Measurements from ENCODE around the gene SCP2.
"Not testable (repeated sequence)": the region's sequence is repeated elsewhere in the genome, so short reads cannot be mapped to it uniquely, and the experiment has no call there.

Gene SCP2

DNA sequence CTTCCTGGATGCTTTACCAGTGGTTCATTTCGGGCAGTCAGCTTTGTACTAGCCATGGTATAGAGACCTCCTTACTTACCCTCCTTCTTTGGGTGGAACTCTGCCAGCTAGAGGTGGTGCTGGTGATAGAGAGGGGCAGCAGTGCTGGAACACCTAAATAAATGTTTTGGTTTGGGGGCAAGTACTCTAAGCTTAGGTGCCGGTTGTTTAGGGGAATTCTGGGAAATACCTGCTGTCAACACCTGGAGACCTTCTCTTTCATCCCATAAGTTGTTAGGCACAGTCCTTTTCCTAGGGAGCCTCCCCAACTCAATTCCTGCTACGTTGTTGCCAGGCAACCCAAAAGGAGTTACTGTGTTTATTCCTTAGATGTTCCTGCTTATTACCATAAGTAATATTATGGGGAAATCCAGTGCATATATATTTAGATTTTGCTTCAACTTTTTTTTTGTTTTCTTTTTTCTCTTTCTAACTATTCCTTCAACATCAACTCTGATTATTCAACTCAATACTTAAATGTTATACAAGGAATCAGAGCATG, 16.9 kb downstream of the SCP2 start:
- H3K4me1 ChIP-seq (ENCODE audit: control insufficient read depth in 1 of 2, insufficient read depth in 2 of 2, low read length in 2 of 2), result peaks cover 0 to 4% of the 10 kb centered on the region in 2 donors
- no peak overlapping the region for H3K27ac ChIP-seq (ENCODE audit: low read length)
- no peaks in the 10 kb centered on the region for H3K27me3 ChIP-seq (ENCODE audit: low read depth, low read length)
- peaks cover 3 to 4% of the 10 kb centered on the region in 2 donors for H3K36me3 ChIP-seq (ENCODE audit: control insufficient read depth in 1 of 2, insufficient read depth in 2 of 2, low read length in 2 of 2)
- H3K9me3 ChIP-seq (ENCODE audit: control insufficient read depth in 1 of 2, low read length in 2 of 2), result no peaks in the 10 kb centered on the region
- no peak overlapping the region for H3K4me3 ChIP-seq (ENCODE audit: low read depth in 1 of 2, low read length in 2 of 2)

DNA sequence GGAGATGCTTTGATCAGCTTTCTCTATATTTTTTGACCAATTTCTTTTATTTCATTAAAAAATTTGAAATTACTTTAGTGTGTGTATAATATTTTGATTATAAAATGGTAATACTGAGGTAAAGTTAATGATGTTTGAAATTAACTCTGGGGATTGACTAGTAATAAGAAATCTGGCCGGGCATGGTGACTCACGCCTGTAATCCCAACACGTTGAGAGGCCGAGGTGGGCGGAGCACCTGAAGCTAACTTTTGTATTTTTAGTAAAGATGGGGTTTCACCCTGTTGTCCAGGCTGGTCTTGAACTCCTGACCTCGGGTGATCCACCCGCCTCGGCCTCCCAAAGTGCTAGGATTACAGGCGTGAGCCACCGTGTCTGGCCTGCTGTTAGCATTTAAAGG, 17.5 kb downstream of the SCP2 start:
- no peaks in the 10 kb centered on the region for H3K9me3 ChIP-seq (ENCODE audit: control insufficient read depth in 1 of 2, low read length in 2 of 2)

GRCh38 chr1:52947490-52947889, 20.4 kb downstream of the SCP2 start:
- Histone ChIP-seq H3K4me3 (ENCODE audit: low read depth in 1 of 2, low read length in 2 of 2) (no peak overlapping the region), H3K36me3 (ENCODE audit: control insufficient read depth in 1 of 2, insufficient read depth in 2 of 2, low read length in 2 of 2) (peaks cover 0 to 12% of the 10 kb centered on the region in 2 donors), H3K27me3 (ENCODE audit: low read depth, low read length) (no peaks in the 10 kb centered on the region), H3K27ac (ENCODE audit: low read length) (no peak overlapping the region), H3K4me1 (ENCODE audit: control insufficient read depth in 1 of 2, insufficient read depth in 2 of 2, low read length in 2 of 2) (peaks cover 0 to 4% of the 10 kb centered on the region in 2 donors), H3K9me3 (ENCODE audit: control insufficient read depth in 1 of 2, low read length in 2 of 2) (no peaks in the 10 kb centered on the region)

More for the DNA sequence above, 17.5 kb downstream of the SCP2 start:
- Histone ChIP-seq H3K4me3 (ENCODE audit: low read depth in 1 of 2, low read length in 2 of 2) (no peak overlapping the region), H3K27me3 (ENCODE audit: low read depth, low read length) (no peaks in the 10 kb centered on the region), H3K36me3 (ENCODE audit: control insufficient read depth in 1 of 2, insufficient read depth in 2 of 2, low read length in 2 of 2) (peaks cover 3 to 4% of the 10 kb centered on the region in 2 donors), H3K27ac (ENCODE audit: low read length) (no peak overlapping the region), H3K4me1 (ENCODE audit: control insufficient read depth in 1 of 2, insufficient read depth in 2 of 2, low read length in 2 of 2) (peaks cover 0 to 4% of the 10 kb centered on the region in 2 donors)

GRCh38 chr1:52949602-52950001, 22.5 kb downstream of the SCP2 start:
- H3K27me3 ChIP-seq (ENCODE audit: low read depth, low read length); H3K27ac ChIP-seq (ENCODE audit: low read length); H3K9me3 ChIP-seq (ENCODE audit: control insufficient read depth in 1 of 2, low read length in 2 of 2); H3K4me1 ChIP-seq (ENCODE audit: control insufficient read depth in 1 of 2, insufficient read depth in 2 of 2, low read length in 2 of 2); H3K4me3 ChIP-seq (ENCODE audit: low read depth in 1 of 2, low read length in 2 of 2): not testable (repeated sequence)
- peaks cover 0 to 12% of the 10 kb centered on the region in 2 donors for H3K36me3 ChIP-seq (ENCODE audit: control insufficient read depth in 1 of 2, insufficient read depth in 2 of 2, low read length in 2 of 2)

DNA sequence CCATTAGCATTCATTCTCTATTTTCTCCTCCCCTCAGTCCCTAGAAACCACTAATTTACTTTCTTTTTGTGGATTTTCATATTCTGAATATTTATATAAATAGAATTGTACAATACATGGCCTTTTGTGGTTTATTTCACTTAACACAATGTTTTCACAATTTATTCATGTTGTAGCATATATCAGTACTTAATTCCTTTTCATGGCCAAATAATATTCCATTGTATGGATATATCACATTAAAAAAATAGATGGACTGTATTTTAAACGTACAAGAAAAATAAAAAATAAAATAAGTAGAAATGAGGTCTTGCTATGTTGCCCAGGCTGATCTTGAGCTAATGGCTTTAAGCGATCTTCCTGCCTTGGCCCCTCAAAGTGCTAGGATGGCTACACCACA, 25.0 kb downstream of the SCP2 start:
- no peak overlapping the region for H3K4me3 ChIP-seq (ENCODE audit: low read depth in 1 of 2, low read length in 2 of 2)
- no peaks in the 10 kb centered on the region for H3K4me1 ChIP-seq (ENCODE audit: control insufficient read depth in 1 of 2, insufficient read depth in 2 of 2, low read length in 2 of 2)
- no peak overlapping the region for H3K27ac ChIP-seq (ENCODE audit: low read length)
- H3K27me3 ChIP-seq (ENCODE audit: low read depth, low read length), result no peaks in the 10 kb centered on the region
- peaks cover 0 to 12% of the 10 kb centered on the region in 2 donors for H3K36me3 ChIP-seq (ENCODE audit: control insufficient read depth in 1 of 2, insufficient read depth in 2 of 2, low read length in 2 of 2)
- no peaks in the 10 kb centered on the region for H3K9me3 ChIP-seq (ENCODE audit: control insufficient read depth in 1 of 2, low read length in 2 of 2)

- H3K9me3 ChIP-seq (ENCODE audit: control insufficient read depth in 1 of 2, low read length in 2 of 2), result no peaks in the 10 kb centered on the region
- H3K27me3 ChIP-seq (ENCODE audit: low read depth, low read length), result no peaks in the 10 kb centered on the region
- H3K36me3 ChIP-seq (ENCODE audit: control insufficient read depth in 1 of 2, insufficient read depth in 2 of 2, low read length in 2 of 2), result peaks cover 0 to 12% of the 10 kb centered on the region in 2 donors
- no peak overlapping the region for H3K27ac ChIP-seq (ENCODE audit: low read length)
- no peaks in the 10 kb centered on the region for H3K4me1 ChIP-seq (ENCODE audit: control insufficient read depth in 1 of 2, insufficient read depth in 2 of 2, low read length in 2 of 2)
- no peak overlapping the region for H3K4me3 ChIP-seq (ENCODE audit: low read depth in 1 of 2, low read length in 2 of 2)
Measured at GRCh38 chr1:52955129-52955970, 28.3 kb downstream of the SCP2 start.

DNA sequence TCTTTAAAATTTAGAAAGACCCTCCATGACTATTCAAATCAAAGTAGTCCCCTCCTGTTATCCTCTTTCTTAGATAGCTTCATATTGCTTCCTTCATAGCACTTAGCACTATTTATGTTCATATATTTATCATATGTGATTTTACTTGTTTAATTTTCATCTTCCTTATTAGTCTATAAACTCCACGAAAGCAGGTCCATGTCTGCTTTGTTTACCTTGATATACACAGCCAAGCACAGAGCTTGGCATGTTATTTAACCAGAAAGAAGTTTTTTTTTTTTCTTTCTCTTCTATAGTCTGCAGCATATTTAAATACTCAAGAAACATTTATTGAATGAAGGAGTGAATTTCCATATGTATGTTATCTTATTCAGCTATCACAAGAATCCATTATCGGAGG, 36.0 kb downstream of the SCP2 start:
- H3K27me3 ChIP-seq (ENCODE audit: low read depth, low read length), result no peaks in the 10 kb centered on the region
- no peaks in the 10 kb centered on the region for H3K9me3 ChIP-seq (ENCODE audit: control insufficient read depth in 1 of 2, low read length in 2 of 2)
- H3K4me3 ChIP-seq (ENCODE audit: low read depth in 1 of 2, low read length in 2 of 2), result no peak overlapping the region
- no peaks in the 10 kb centered on the region for H3K4me1 ChIP-seq (ENCODE audit: control insufficient read depth in 1 of 2, insufficient read depth in 2 of 2, low read length in 2 of 2)
- peaks cover 0 to 15% of the 10 kb centered on the region in 2 donors for H3K36me3 ChIP-seq (ENCODE audit: control insufficient read depth in 1 of 2, insufficient read depth in 2 of 2, low read length in 2 of 2)
- no peak overlapping the region for H3K27ac ChIP-seq (ENCODE audit: low read length)

DNA sequence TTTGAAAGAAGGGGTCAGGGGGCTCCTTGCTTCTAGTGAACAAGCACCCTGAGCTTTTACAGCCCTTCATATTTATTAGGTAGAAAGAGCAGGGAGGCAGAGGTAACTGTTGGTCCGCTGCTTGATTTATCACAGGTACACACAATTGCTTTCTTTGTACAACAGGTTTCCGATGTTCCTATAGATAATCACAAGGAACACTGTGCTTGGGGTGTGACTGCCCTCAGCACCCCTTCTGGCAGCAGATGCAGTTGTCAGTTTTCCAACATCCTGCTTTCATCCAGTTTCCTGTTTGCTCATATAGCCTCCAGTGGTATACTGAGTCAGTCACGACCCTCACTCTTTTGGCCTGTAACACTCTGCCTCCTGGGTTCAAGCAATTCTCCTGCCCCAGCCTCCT, 40.6 kb downstream of the SCP2 start:
- Histone ChIP-seq H3K36me3 (ENCODE audit: control insufficient read depth in 1 of 2, insufficient read depth in 2 of 2, low read length in 2 of 2) (peaks cover 0 to 6% of the 10 kb centered on the region in 2 donors), H3K4me3 (ENCODE audit: low read depth in 1 of 2, low read length in 2 of 2) (no peak overlapping the region), H3K27ac (ENCODE audit: low read length) (no peak overlapping the region), H3K9me3 (ENCODE audit: control insufficient read depth in 1 of 2, low read length in 2 of 2) (no peaks in the 10 kb centered on the region), H3K27me3 (ENCODE audit: low read depth, low read length) (no peaks in the 10 kb centered on the region), H3K4me1 (ENCODE audit: control insufficient read depth in 1 of 2, insufficient read depth in 2 of 2, low read length in 2 of 2) (no peaks in the 10 kb centered on the region)

GRCh38 chr1:52969234-52969633, 42.2 kb downstream of the SCP2 start:
- not testable (repeated sequence) for H3K27me3 ChIP-seq (ENCODE audit: low read depth, low read length); H3K36me3 ChIP-seq (ENCODE audit: control insufficient read depth in 1 of 2, insufficient read depth in 2 of 2, low read length in 2 of 2); H3K27ac ChIP-seq (ENCODE audit: low read length); H3K4me1 ChIP-seq (ENCODE audit: control insufficient read depth in 1 of 2, insufficient read depth in 2 of 2, low read length in 2 of 2); H3K4me3 ChIP-seq (ENCODE audit: low read depth in 1 of 2, low read length in 2 of 2); H3K9me3 ChIP-seq (ENCODE audit: control insufficient read depth in 1 of 2, low read length in 2 of 2)

GRCh38 chr1:52970149-52970548, 43.1 kb downstream of the SCP2 start:
- Histone ChIP-seq H3K9me3 (ENCODE audit: control insufficient read depth in 1 of 2, low read length in 2 of 2) (no peaks in the 10 kb centered on the region), H3K27ac (ENCODE audit: low read length) (no peak overlapping the region), H3K27me3 (ENCODE audit: low read depth, low read length) (no peaks in the 10 kb centered on the region), H3K4me3 (ENCODE audit: low read depth in 1 of 2, low read length in 2 of 2) (no peak overlapping the region), H3K36me3 (ENCODE audit: control insufficient read depth in 1 of 2, insufficient read depth in 2 of 2, low read length in 2 of 2) (peaks cover 0 to 5% of the 10 kb centered on the region in 2 donors), H3K4me1 (ENCODE audit: control insufficient read depth in 1 of 2, insufficient read depth in 2 of 2, low read length in 2 of 2) (no peaks in the 10 kb centered on the region)

GRCh38 chr1:52973841-52974240, 46.8 kb downstream of the SCP2 start:
- Histone ChIP-seq H3K4me3 (ENCODE audit: low read depth in 1 of 2, low read length in 2 of 2) (no peak overlapping the region), H3K36me3 (ENCODE audit: control insufficient read depth in 1 of 2, insufficient read depth in 2 of 2, low read length in 2 of 2) (peaks cover 17 to 24% of the 10 kb centered on the region in 2 donors), H3K4me1 (ENCODE audit: control insufficient read depth in 1 of 2, insufficient read depth in 2 of 2, low read length in 2 of 2) (no peaks in the 10 kb centered on the region), H3K27me3 (ENCODE audit: low read depth, low read length) (no peaks in the 10 kb centered on the region), H3K9me3 (ENCODE audit: control insufficient read depth in 1 of 2, low read length in 2 of 2) (no peaks in the 10 kb centered on the region), H3K27ac (ENCODE audit: low read length) (no peak overlapping the region)

All from muscle layer of duodenum (tissue), 2 donors.